OCI-LY3 (cell line): Measurements from ENCODE around the gene MPL.

Experiments
- H2AFZ ChIP-seq: fragments of 200-600, 300-600 bp; shearing (Covaris generic); 2 replicates; pipeline ENCODE4 v1.6.0; 2014; ENCODE audit warnings: antibody characterized with exemption, low read depth, low read length
- H3K27ac ChIP-seq: fragments of 200-600, 300-600 bp; sonication (generic); 2 replicates; pipeline ENCODE4 v1.5.1; 2014; ENCODE audit warnings: mild to moderate bottlenecking, low read length, moderate library complexity, mixed read lengths
- H3K27me3 ChIP-seq: fragments of 200-600, 300-600 bp; sonication (generic); 2 replicates; pipeline ENCODE4 v1.6.1; 2014; ENCODE audit warnings: low read depth, low read length, mixed read lengths
- H3K36me3 ChIP-seq: fragments of 200-600, 300-600 bp; sonication (generic); replicated peaks from 2 replicates; pipeline ENCODE3; 2014; ENCODE audit warnings: low read depth, low read length, mixed read lengths
- H3K4me1 ChIP-seq: fragments of 300-600, 200-600 bp; sonication (generic); 2 replicates; pipeline ENCODE4 v1.6.1; 2014; ENCODE audit warnings: low read length, mixed read lengths
- H3K4me2 ChIP-seq: fragments of 200-600, 300-600 bp; sonication (generic); 2 replicates; pipeline ENCODE4 v1.6.1; 2014; ENCODE audit warnings: low read length, mixed read lengths
- H3K4me3 ChIP-seq: fragments of 300-600, 200-600 bp; sonication (generic); 2 replicates; pipeline ENCODE4 v1.5.1; 2014; ENCODE audit warnings: antibody characterized with exemption, mild to moderate bottlenecking, low read length, moderate library complexity
- H3K79me2 ChIP-seq: fragments of 300-600, 200-600 bp; shearing (Covaris generic); 2 replicates; pipeline ENCODE4 v1.6.1; 2014; ENCODE audit warnings: mild to moderate bottlenecking, low read length, mixed read lengths
- H3K9ac ChIP-seq: fragments of 300-600, 200-600 bp; shearing (Covaris generic); 2 replicates; pipeline ENCODE4 v1.6.0; 2014; ENCODE audit warnings: mild to moderate bottlenecking, low read length, moderate library complexity
- H3K9me3 ChIP-seq: fragments of 200-600, 300-600 bp; shearing (Covaris generic); 2 replicates; pipeline ENCODE4 v1.6.1; 2014; ENCODE audit warnings: low read length, mixed read lengths; ENCODE audit not compliant: insufficient read depth
- H4K20me1 ChIP-seq: fragments of 200-600, 300-600 bp; sonication (generic); 2 replicates; pipeline ENCODE4 v1.6.1; 2016; ENCODE audit warnings: low read length, mixed read lengths; ENCODE audit not compliant: insufficient read depth
- EZH2phosphoT487 ChIP-seq: fragments of 200-600 bp; shearing (Covaris generic); IDR thresholded peaks from 2 replicates; pipeline ENCODE4 v1.6.1; 2018; ENCODE audit warnings: antibody characterized with exemption, mixed run types, low read depth
- TF ChIP-seq, protein P1 (sequence below): fragments of 200-600, 300-600 bp; sonication (generic); IDR thresholded peaks from 2 replicates; pipeline ENCODE4 v1.5.1; 2014; ENCODE audit warnings: antibody characterized with exemption, low read length, low read depth

MPL gene

GRCh38 chr1:43337588-43337987, at the start of gene MPL:
TSS of gene MPL (plus strand) at chr1:43337818. CDS start at chr1:43337849, 31 bp downstream.
- Histone ChIP-seq H3K4me2 (no peak within 1 kb of the TSS), H3K9ac (no peak within 1 kb of the TSS)

GRCh38 chr1:43288058-43288784, 49.4 kb upstream of the MPL start:
- 0 out of 2 replicates have a peak, but pooled peaks cover 2% of the 10 kb centered on the region for H3K4me1 ChIP-seq
- H3K27me3 ChIP-seq = peaks cover 13% of the 10 kb centered on the region

More at GRCh38 chr1:43337588-43337987, at the start of gene MPL:
- Histone ChIP-seq H2AFZ (no peak within 1 kb of the TSS), H3K79me2 (no peaks in the 10 kb centered on the region), H3K9me3 (no peaks in the 10 kb centered on the region), H3K4me1 (no peaks in the 10 kb centered on the region), H4K20me1 (no peaks in the 10 kb centered on the region), H3K36me3 (no peaks in the 10 kb centered on the region), H3K4me3 (no peak within 1 kb of the TSS), H3K27ac (no peak within 1 kb of the TSS), H3K27me3 (no peaks in the 10 kb centered on the region)
- TF ChIP-seq, protein P1, sequence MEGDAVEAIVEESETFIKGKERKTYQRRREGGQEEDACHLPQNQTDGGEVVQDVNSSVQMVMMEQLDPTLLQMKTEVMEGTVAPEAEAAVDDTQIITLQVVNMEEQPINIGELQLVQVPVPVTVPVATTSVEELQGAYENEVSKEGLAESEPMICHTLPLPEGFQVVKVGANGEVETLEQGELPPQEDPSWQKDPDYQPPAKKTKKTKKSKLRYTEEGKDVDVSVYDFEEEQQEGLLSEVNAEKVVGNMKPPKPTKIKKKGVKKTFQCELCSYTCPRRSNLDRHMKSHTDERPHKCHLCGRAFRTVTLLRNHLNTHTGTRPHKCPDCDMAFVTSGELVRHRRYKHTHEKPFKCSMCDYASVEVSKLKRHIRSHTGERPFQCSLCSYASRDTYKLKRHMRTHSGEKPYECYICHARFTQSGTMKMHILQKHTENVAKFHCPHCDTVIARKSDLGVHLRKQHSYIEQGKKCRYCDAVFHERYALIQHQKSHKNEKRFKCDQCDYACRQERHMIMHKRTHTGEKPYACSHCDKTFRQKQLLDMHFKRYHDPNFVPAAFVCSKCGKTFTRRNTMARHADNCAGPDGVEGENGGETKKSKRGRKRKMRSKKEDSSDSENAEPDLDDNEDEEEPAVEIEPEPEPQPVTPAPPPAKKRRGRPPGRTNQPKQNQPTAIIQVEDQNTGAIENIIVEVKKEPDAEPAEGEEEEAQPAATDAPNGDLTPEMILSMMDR = no peak
- TF ChIP-seq EZH2phosphoT487 = no peak

GRCh38 chr1:43288785-43289706, 48.6 kb upstream of the MPL start:
- TF ChIP-seq EZH2phosphoT487 = no peak
- TF ChIP-seq, protein P1 = no peak
- Histone ChIP-seq H3K27me3 (peaks cover 13% of the 10 kb centered on the region), H3K9me3 (no peaks in the 10 kb centered on the region), H3K27ac (no peak overlapping the region), H3K4me3 (no peak overlapping the region), H4K20me1 (no peaks in the 10 kb centered on the region), H3K4me1 (0 out of 2 replicates have a peak, but pooled peaks cover 2% of the 10 kb centered on the region), H3K36me3 (no peaks in the 10 kb centered on the region), H3K79me2 (no peaks in the 10 kb centered on the region), H3K9ac (no peak overlapping the region), H3K4me2 (no peak overlapping the region), H2AFZ (no peak overlapping the region)

More at GRCh38 chr1:43288058-43288784, 49.4 kb upstream of the MPL start:
- no peak overlapping the region for H3K4me2 ChIP-seq
- no peak overlapping the region for H3K4me3 ChIP-seq
- no peaks in the 10 kb centered on the region for H4K20me1 ChIP-seq
- no peaks in the 10 kb centered on the region for H3K79me2 ChIP-seq
- H3K9me3 ChIP-seq = no peaks in the 10 kb centered on the region
- H2AFZ ChIP-seq = no peak overlapping the region
- no peak overlapping the region for H3K27ac ChIP-seq
- H3K36me3 ChIP-seq = no peaks in the 10 kb centered on the region
- no peak for TF ChIP-seq EZH2phosphoT487
- TF ChIP-seq, protein P1 = no peak
- no peak overlapping the region for H3K9ac ChIP-seq

GRCh38 chr1:43292216-43292615, 45.4 kb upstream of the MPL start:
- H3K27ac ChIP-seq = no peak overlapping the region
- TF ChIP-seq EZH2phosphoT487 = no peak
- no peak overlapping the region for H2AFZ ChIP-seq
- H3K36me3 ChIP-seq = no peaks in the 10 kb centered on the region
- no peak overlapping the region for H3K4me3 ChIP-seq
- 0 out of 2 replicates have a peak, but pooled peaks cover 2% of the 10 kb centered on the region for H3K4me1 ChIP-seq
- peaks cover 12% of the 10 kb centered on the region for H3K27me3 ChIP-seq
- H4K20me1 ChIP-seq = no peaks in the 10 kb centered on the region
- H3K4me2 ChIP-seq = no peak overlapping the region
- no peaks in the 10 kb centered on the region for H3K79me2 ChIP-seq
- no peak overlapping the region for H3K9ac ChIP-seq
- no peaks in the 10 kb centered on the region for H3K9me3 ChIP-seq
